GM21515 (cell line): ENCODE data around the gene STK35.
"Not testable (repeated sequence)": the region's sequence is repeated elsewhere in the genome, so short reads cannot be mapped to it uniquely, and the experiment has no call there.

Source experiments
- ATAC-seq: cut with Tn5 transposase; IDR thresholded peaks from one replicate; pipeline ENCODE4 v1.9.1; 2021; ENCODE audit not compliant: unreplicated experiment

Gene STK35

GRCh38 chr20:2156666-2157624 lies 55.3 kb downstream of the STK35 start:
- ATAC-seq, result no peak

GRCh38 chr20:2162125-2162822 lies 60.6 kb downstream of the STK35 start:
- no peak for ATAC-seq

- ATAC-seq, result no peak
These were observed 61.2 kb downstream of the STK35 start for GRCh38 chr20:2162823-2163166.

- ATAC-seq, result no peak
These were observed 61.7 kb downstream of the STK35 start for GRCh38 chr20:2163312-2163711.

GRCh38 chr20:2163757-2164156 lies 62.1 kb downstream of the STK35 start:
- no peak for ATAC-seq

GRCh38 chr20:2164421-2164820 lies 62.8 kb downstream of the STK35 start:
- no peak for ATAC-seq

- ATAC-seq, result no peak
These were observed 63.3 kb downstream of the STK35 start for GRCh38 chr20:2164966-2165365.

GRCh38 chr20:2165871-2166270 lies 64.2 kb downstream of the STK35 start:
- no peak for ATAC-seq

- ATAC-seq, result no peak
These were observed 65.5 kb downstream of the STK35 start for GRCh38 chr20:2167112-2167511.

GRCh38 chr20:2168946-2169345 lies 67.3 kb downstream of the STK35 start:
- ATAC-seq, result no peak

GRCh38 chr20:2169456-2170088 lies 67.9 kb downstream of the STK35 start:
- ATAC-seq, result no peak

- no peak for ATAC-seq
These were observed 68.8 kb downstream of the STK35 start for GRCh38 chr20:2170404-2170803.

- no peak for ATAC-seq
These were observed 69.7 kb downstream of the STK35 start for GRCh38 chr20:2171266-2171790.

- ATAC-seq, result not testable (repeated sequence)
These were observed 70.2 kb downstream of the STK35 start for GRCh38 chr20:2171840-2172239.

GRCh38 chr20:2172305-2173175 lies 70.9 kb downstream of the STK35 start:
- no peak for ATAC-seq

- ATAC-seq, result no peak
These were observed 71.6 kb downstream of the STK35 start for GRCh38 chr20:2173186-2173585.

GRCh38 chr20:2174067-2174466 lies 72.4 kb downstream of the STK35 start:
- ATAC-seq, result no peak

GRCh38 chr20:2176946-2177345 lies 75.3 kb downstream of the STK35 start:
- no peak for ATAC-seq

- ATAC-seq, result no peak
These were observed 76.9 kb downstream of the STK35 start for GRCh38 chr20:2178318-2179232.

GRCh38 chr20:2179233-2179580 lies 77.6 kb downstream of the STK35 start:
- ATAC-seq, result no peak
